Measurements from ENCODE around the gene HSD17B4.
"Not testable (repeated sequence)": the region's sequence is repeated elsewhere in the genome, so short reads cannot be mapped to it uniquely, and the experiment has no call there.

HSD17B4 gene

GRCh38 chr5:119452373-119453039 is at the start of gene HSD17B4:
Gene HSD17B4, plus strand, starts transcription at chr5:119452497. Its CDS starts 79 bp downstream, at chr5:119452576.
- DNase-seq = peak; percentile 48 to 67

- no peak for DNase-seq
Observed at GRCh38 chr5:119402555-119402954, 49.7 kb upstream of the HSD17B4 start.

GRCh38 chr5:119404033-119404432 is 48.3 kb upstream of the HSD17B4 start:
- no peak for DNase-seq

- DNase-seq = no peak
Observed at GRCh38 chr5:119405419-119405818, 46.9 kb upstream of the HSD17B4 start.

- DNase-seq = no peak
Observed at GRCh38 chr5:119406551-119407110, 45.7 kb upstream of the HSD17B4 start.

- no peak for DNase-seq
Observed at GRCh38 chr5:119409235-119409815, 43.0 kb upstream of the HSD17B4 start.

GRCh38 chr5:119410448-119411159 is 41.7 kb upstream of the HSD17B4 start:
- no peak for DNase-seq

- DNase-seq = peak; percentile 25 to 44
Observed at GRCh38 chr5:119411361-119412278, 40.7 kb upstream of the HSD17B4 start.

GRCh38 chr5:119412279-119413227 is 39.7 kb upstream of the HSD17B4 start:
- DNase-seq = no peak

- DNase-seq = not testable (repeated sequence)
Observed at GRCh38 chr5:119414124-119414734, 38.1 kb upstream of the HSD17B4 start.

- no peak for DNase-seq
Observed at GRCh38 chr5:119417891-119418605, 34.2 kb upstream of the HSD17B4 start.

GRCh38 chr5:119418606-119419100 is 33.6 kb upstream of the HSD17B4 start:
- DNase-seq = no peak

GRCh38 chr5:119420169-119420568 is 32.1 kb upstream of the HSD17B4 start:
- DNase-seq = no peak

GRCh38 chr5:119426057-119426456 is 26.2 kb upstream of the HSD17B4 start:
- no peak for DNase-seq

- no peak for DNase-seq
Observed at GRCh38 chr5:119427060-119427459, 25.2 kb upstream of the HSD17B4 start.

- DNase-seq = not testable (repeated sequence)
Observed at GRCh38 chr5:119427596-119427995, 24.7 kb upstream of the HSD17B4 start.

GRCh38 chr5:119428166-119428565 is 24.1 kb upstream of the HSD17B4 start:
- DNase-seq = not testable (repeated sequence)

GRCh38 chr5:119428574-119428973 is 23.7 kb upstream of the HSD17B4 start:
- DNase-seq = not testable (repeated sequence)

GRCh38 chr5:119432674-119433237 is 19.5 kb upstream of the HSD17B4 start:
- not testable (repeated sequence) for DNase-seq

All from NCI-H1930 (cell line).